H9 (cell line): ENCODE results near the gene IRF1. TPM values are rescaled to one million over a fixed set of nuclear protein-coding genes. Genes with fewer than 3 reads are reported as not detected.

Experiments
- DNase-seq: peaks from one replicate; pipeline ENCODE4 v3.0.0-alpha.2; 2017
- H2AFZ ChIP-seq: one replicate; pipeline ENCODE4 v1.6.1; 2013; ENCODE audit warnings: mild to moderate bottlenecking, low read length, control low read depth, moderate library complexity
- H2AK5ac ChIP-seq: 2 replicates; pipeline ENCODE4 v1.6.1; 2013; ENCODE audit warnings: low read length, control low read depth, mixed read lengths; ENCODE audit not compliant: insufficient read length
- H2BK120ac ChIP-seq: one replicate; pipeline ENCODE4 v1.6.1; 2013; ENCODE audit warnings: low read depth, mild to moderate bottlenecking, low read length, control low read depth, inconsistent platforms; ENCODE audit not compliant: poor library complexity, severe bottlenecking
- H2BK12ac ChIP-seq: 2 replicates; pipeline ENCODE4 v1.6.1; 2013; ENCODE audit warnings: low read length, control low read depth, mixed read lengths, low read depth; ENCODE audit not compliant: insufficient read length
- H2BK15ac ChIP-seq: 2 replicates; pipeline ENCODE4 v1.6.1; 2013; ENCODE audit warnings: low read depth, low read length, control low read depth
- H2BK20ac ChIP-seq: one replicate; pipeline ENCODE4 v1.6.1; 2013; ENCODE audit warnings: low read depth, mild to moderate bottlenecking, low read length, control low read depth, inconsistent platforms; ENCODE audit not compliant: poor library complexity, severe bottlenecking
- H2BK5ac ChIP-seq: 2 replicates; pipeline ENCODE4 v1.6.1; 2013; ENCODE audit warnings: low read length, control low read depth, mixed read lengths; ENCODE audit not compliant: insufficient read length
- H3K14ac ChIP-seq: 2 replicates; pipeline ENCODE4 v1.6.1; 2013; ENCODE audit warnings: low read length, control low read depth; ENCODE audit not compliant: insufficient read depth
- H3K18ac ChIP-seq: 2 replicates; pipeline ENCODE4 v1.6.1; 2013; ENCODE audit warnings: low read depth, mild to moderate bottlenecking, mixed read lengths, low read length, control low read depth; ENCODE audit not compliant: insufficient read length
- H3K23ac ChIP-seq: 2 replicates; pipeline ENCODE4 v1.6.1; 2013; ENCODE audit warnings: low read length, control low read depth, mixed read lengths, low read depth; ENCODE audit not compliant: insufficient read length
- H3K23me2 ChIP-seq: 2 replicates; pipeline ENCODE4 v1.6.1; 2013; ENCODE audit warnings: low read depth, mild to moderate bottlenecking, mixed read lengths, low read length, control low read depth; ENCODE audit not compliant: insufficient read length, poor library complexity, severe bottlenecking
- H3K27ac ChIP-seq: 2 replicates; pipeline ENCODE4 v1.5.1; 2013; ENCODE audit warnings: low read length, control low read depth, mixed read lengths, low read depth; ENCODE audit not compliant: insufficient read length
- H3K27me3 ChIP-seq: 2 replicates; pipeline ENCODE4 v1.6.1; 2013; ENCODE audit warnings: low read length, control low read depth, inconsistent platforms; ENCODE audit not compliant: insufficient read depth
- H3K4ac ChIP-seq: 2 replicates; pipeline ENCODE4 v1.6.1; 2013; ENCODE audit warnings: low read depth, mild to moderate bottlenecking, control low read depth, inconsistent platforms, low read length, moderate library complexity
- H3K4me1 ChIP-seq: 2 replicates; pipeline ENCODE4 v1.6.1; 2013; ENCODE audit warnings: low read length, control low read depth, inconsistent platforms; ENCODE audit not compliant: insufficient read depth
- H3K4me2 ChIP-seq: 2 replicates; pipeline ENCODE4 v1.6.1; 2013; ENCODE audit warnings: low read length, control low read depth, mixed read lengths; ENCODE audit not compliant: insufficient read length, insufficient read depth
- H3K56ac ChIP-seq: 2 replicates; pipeline ENCODE4 v1.6.1; 2013; ENCODE audit warnings: low read depth, mild to moderate bottlenecking, mixed read lengths, low read length, control low read depth; ENCODE audit not compliant: insufficient read length
- H3K79me1 ChIP-seq: 2 replicates; pipeline ENCODE4 v1.6.1; 2013; ENCODE audit warnings: low read depth, mild to moderate bottlenecking, moderate library complexity, low read length, control low read depth, inconsistent platforms; ENCODE audit not compliant: insufficient read depth, poor library complexity, severe bottlenecking
- H3K79me2 ChIP-seq: 2 replicates; pipeline ENCODE4 v1.6.1; 2013; ENCODE audit warnings: low read length, control low read depth, inconsistent platforms; ENCODE audit not compliant: insufficient read depth
- H3K9ac ChIP-seq: 2 replicates; pipeline ENCODE4 v1.6.1; 2013; ENCODE audit warnings: low read length, control low read depth, mixed read lengths; ENCODE audit not compliant: insufficient read length; ENCODE audit errors: extremely low read depth
- H3K9me3 ChIP-seq: one replicate; pipeline ENCODE4 v1.6.1; 2013; ENCODE audit warnings: low read depth, low read length, inconsistent platforms; ENCODE audit not compliant: control insufficient read depth
- H3T11ph ChIP-seq: one replicate; pipeline ENCODE4 v1.6.1; 2013; ENCODE audit warnings: mild to moderate bottlenecking, low read length, control low read depth, inconsistent platforms
- H4K20me1 ChIP-seq: one replicate; pipeline ENCODE4 v1.6.1; 2013; ENCODE audit not compliant: control insufficient read depth, insufficient read length, insufficient read depth
- H4K5ac ChIP-seq: 2 replicates; pipeline ENCODE4 v1.6.1; 2013; ENCODE audit warnings: low read depth, mild to moderate bottlenecking, mixed read lengths, low read length, control low read depth; ENCODE audit not compliant: insufficient read length
- H4K8ac ChIP-seq: replicated peaks from 2 replicates; pipeline ENCODE4 v1.6.1; 2013; ENCODE audit warnings: low read length, control low read depth, mixed read lengths, low read depth; ENCODE audit not compliant: insufficient read length
- H4K91ac ChIP-seq: 2 replicates; pipeline ENCODE4 v1.6.1; 2013; ENCODE audit warnings: low read depth, mild to moderate bottlenecking, moderate library complexity, mixed read lengths, low read length, control low read depth; ENCODE audit not compliant: insufficient read length
- H3K27ac Mint-ChIP-seq, 3 experiments: 2 replicates in 2 of 3; 3 replicates in 1 of 3; pipeline ENCODE4 v1.8.0; 2020 to 2021; ENCODE audit warnings: mixed read lengths in 3 of 3, mild to moderate bottlenecking in 1 of 3, moderate library complexity in 1 of 3
- H3K27me3 Mint-ChIP-seq: 2 replicates; pipeline ENCODE4 v1.8.0; 2021; ENCODE audit warnings: low read depth, mild to moderate bottlenecking, moderate library complexity, mixed read lengths
- H3K36me3 Mint-ChIP-seq, 3 experiments: 2 replicates in 2 of 3; 3 replicates in 1 of 3; pipeline ENCODE4 v1.8.0; 2020 to 2021; ENCODE audit warnings: low read depth in 3 of 3, mixed read lengths in 3 of 3; ENCODE audit not compliant: insufficient read depth in 1 of 3
- H3K4me1 Mint-ChIP-seq, 2 experiments: 2 replicates each; pipeline ENCODE4 v1.8.0; 2020; ENCODE audit warnings: mixed read lengths in 2 of 2
- H3K4me3 Mint-ChIP-seq, 2 experiments: 2 replicates in 1 of 2; 3 replicates in 1 of 2; pipeline ENCODE4 v1.8.0; 2020 to 2021; ENCODE audit warnings: mild to moderate bottlenecking in 2 of 2, mixed read lengths in 2 of 2, moderate library complexity in 1 of 2
- H3K9me3 Mint-ChIP-seq, 2 experiments: 2 replicates in 1 of 2; 3 replicates in 1 of 2; pipeline ENCODE4 v1.8.0; 2020; ENCODE audit warnings: mild to moderate bottlenecking in 2 of 2, mixed read lengths in 2 of 2, moderate library complexity in 1 of 2
- WGBS: extraction: QIAGEN DNeasy Blood & Tissue Kit; methylation state at CpG from one replicate; pipeline ENCODE4 v1.1.7; 2013; ENCODE audit warnings: missing lambda C conversion rate, low lambda C conversion rate, mixed read lengths; ENCODE audit not compliant: insufficient read length; ENCODE audit errors: extremely low coverage; 5-methylcytosine and 5-hydroxymethylcytosine counted together
- total RNA-seq: library from RNA; stranded (reverse); gene quantifications from 2 replicates; pipeline ENCODE4 v1.2.1, GENCODE V29; 2021
- TF ChIP-seq, protein P1 (sequence below): fragments of 200-600 bp; sonication (generic); conservative IDR thresholded peaks from 3 replicates; pipeline ENCODE4 v1.8.0; 2021; ENCODE audit warnings: antibody characterized with exemption, mild to moderate bottlenecking

IRF1 gene
- total RNA-seq, 1 experiment from 2014 or later = 8.7 TPM

GRCh38 chr5:132501629-132501956, 11.0 kb upstream of the IRF1 start:
- Mint-ChIP-seq H3K27me3 (no peaks in the 10 kb centered on the region), H3K4me3 (no peak overlapping the region), H3K9me3 (no peaks in the 10 kb centered on the region), H3K27ac (no peak overlapping the region), H3K36me3 (no peaks in the 10 kb centered on the region; a peak in 1 of 7 replicates), H3K4me1 (peaks cover 10 to 14% of the 10 kb centered on the region in 2 experiments)
- H4K20me1 ChIP-seq = no peaks in the 10 kb centered on the region
- no peaks in the 10 kb centered on the region for H3K79me2 ChIP-seq
- H3K56ac ChIP-seq = no peak overlapping the region
- TF ChIP-seq, protein P1, sequence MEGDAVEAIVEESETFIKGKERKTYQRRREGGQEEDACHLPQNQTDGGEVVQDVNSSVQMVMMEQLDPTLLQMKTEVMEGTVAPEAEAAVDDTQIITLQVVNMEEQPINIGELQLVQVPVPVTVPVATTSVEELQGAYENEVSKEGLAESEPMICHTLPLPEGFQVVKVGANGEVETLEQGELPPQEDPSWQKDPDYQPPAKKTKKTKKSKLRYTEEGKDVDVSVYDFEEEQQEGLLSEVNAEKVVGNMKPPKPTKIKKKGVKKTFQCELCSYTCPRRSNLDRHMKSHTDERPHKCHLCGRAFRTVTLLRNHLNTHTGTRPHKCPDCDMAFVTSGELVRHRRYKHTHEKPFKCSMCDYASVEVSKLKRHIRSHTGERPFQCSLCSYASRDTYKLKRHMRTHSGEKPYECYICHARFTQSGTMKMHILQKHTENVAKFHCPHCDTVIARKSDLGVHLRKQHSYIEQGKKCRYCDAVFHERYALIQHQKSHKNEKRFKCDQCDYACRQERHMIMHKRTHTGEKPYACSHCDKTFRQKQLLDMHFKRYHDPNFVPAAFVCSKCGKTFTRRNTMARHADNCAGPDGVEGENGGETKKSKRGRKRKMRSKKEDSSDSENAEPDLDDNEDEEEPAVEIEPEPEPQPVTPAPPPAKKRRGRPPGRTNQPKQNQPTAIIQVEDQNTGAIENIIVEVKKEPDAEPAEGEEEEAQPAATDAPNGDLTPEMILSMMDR = no peak
- H3K4ac ChIP-seq = no peak overlapping the region
- no peaks in the 10 kb centered on the region for H3K9me3 ChIP-seq
- H3K4me1 ChIP-seq = 0 out of 2 replicates have a peak, but pooled peaks cover 3% of the 10 kb centered on the region
- DNase-seq = no peak
- no peak overlapping the region for H2BK15ac ChIP-seq
- H2AFZ ChIP-seq = no peak overlapping the region
- no peak overlapping the region for H2BK20ac ChIP-seq
- H4K5ac ChIP-seq = no peak overlapping the region
- no peak overlapping the region for H4K8ac ChIP-seq
- no peak overlapping the region for H3K9ac ChIP-seq
- no peak overlapping the region for H2AK5ac ChIP-seq
- no peak overlapping the region for H3K4me2 ChIP-seq
- H3K27ac ChIP-seq = no peak overlapping the region
- no peak overlapping the region for H2BK5ac ChIP-seq
- no peak overlapping the region for H3K23ac ChIP-seq
- H3K14ac ChIP-seq = no peak overlapping the region
- H3K23me2 ChIP-seq = peaks cover 4% of the 10 kb centered on the region
- no peak overlapping the region for H3K18ac ChIP-seq
- no peak overlapping the region for H3T11ph ChIP-seq
- H3K27me3 ChIP-seq = no peaks in the 10 kb centered on the region; the same call in 1 of the 2 replicates
- H2BK12ac ChIP-seq = no peak overlapping the region
- H4K91ac ChIP-seq = no peak overlapping the region
- H2BK120ac ChIP-seq = no peak overlapping the region
- WGBS = no CpG with 5 or more reads among the region's 4 CpGs
- no peaks in the 10 kb centered on the region for H3K79me1 ChIP-seq
